Activated naive CD8-positive, alpha-beta T cell treated with anti-CD3 and anti-CD28 coated beads, Interleukin-2, amount 50 U/mL, for 24 hours (primary cell): Measurements from ENCODE around the gene TRIM9.
"Not testable (repeated sequence)": the region's sequence is repeated elsewhere in the genome, so short reads cannot be mapped to it uniquely, and the experiment has no call there.

Source experiments
- ATAC-seq: fragments of 150-1000 bp; cut with Tn5 transposase; one replicate; pipeline ENCODE4 v1.10.0; 2021
- DNase-seq: peaks from one replicate; pipeline ENCODE4 v3.0.0; 2021
- H3K27ac Mint-ChIP-seq: one replicate; pipeline ENCODE4 v1.8.0; 2021; ENCODE audit warnings: mild to moderate bottlenecking, mixed read lengths
- H3K27me3 Mint-ChIP-seq: one replicate; pipeline ENCODE4 v1.8.0; 2021; ENCODE audit warnings: mixed read lengths
- H3K36me3 Mint-ChIP-seq: one replicate; pipeline ENCODE4 v1.8.0; 2021; ENCODE audit warnings: low read depth, mixed read lengths
- H3K4me1 Mint-ChIP-seq: one replicate; pipeline ENCODE4 v1.8.0; 2021; ENCODE audit warnings: mixed read lengths
- H3K4me3 Mint-ChIP-seq: one replicate; pipeline ENCODE4 v1.8.0; 2021; ENCODE audit warnings: mild to moderate bottlenecking, moderate library complexity, mixed read lengths
- H3K9me3 Mint-ChIP-seq: one replicate; pipeline ENCODE4 v1.8.0; 2021; ENCODE audit warnings: mixed read lengths

The TRIM9 gene

GRCh38 chr14:50957296-50957695 lies 137.6 kb downstream of the TRIM9 start:
- no peak for ATAC-seq

DNA sequence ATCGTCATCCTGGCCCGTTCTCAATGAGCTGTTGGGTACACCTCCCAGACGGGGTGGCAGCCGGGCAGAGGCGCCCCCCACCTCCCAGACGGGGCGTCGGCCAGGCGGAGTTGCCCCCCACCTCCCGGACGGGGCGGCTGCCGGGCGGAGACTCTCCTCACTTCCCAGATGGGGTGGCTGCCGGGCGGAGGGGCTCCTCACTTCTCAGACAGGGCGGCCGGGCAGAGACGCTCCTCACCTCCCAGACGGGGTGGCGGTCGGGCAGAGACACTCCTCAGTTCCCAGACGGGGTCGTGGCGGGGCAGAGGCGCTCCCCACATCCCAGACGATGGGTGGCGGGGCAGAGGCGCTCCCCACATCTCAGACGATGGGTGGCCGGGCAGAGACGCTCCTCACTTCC lies 138.5 kb downstream of the TRIM9 start:
- not testable (repeated sequence) for ATAC-seq, H3K27ac Mint-ChIP-seq, DNase-seq, H3K9me3 Mint-ChIP-seq, H3K4me1 Mint-ChIP-seq, H3K4me3 Mint-ChIP-seq, H3K27me3 Mint-ChIP-seq, H3K36me3 Mint-ChIP-seq

More at GRCh38 chr14:50957296-50957695, 137.6 kb downstream of the TRIM9 start:
- Mint-ChIP-seq H3K27ac (no peak overlapping the region), H3K36me3 (no peaks in the 10 kb centered on the region), H3K9me3 (no peaks in the 10 kb centered on the region), H3K4me1 (peaks cover 7% of the 10 kb centered on the region), H3K27me3 (peaks cover 5% of the 10 kb centered on the region), H3K4me3 (no peak overlapping the region)
- DNase-seq = no peak

DNA sequence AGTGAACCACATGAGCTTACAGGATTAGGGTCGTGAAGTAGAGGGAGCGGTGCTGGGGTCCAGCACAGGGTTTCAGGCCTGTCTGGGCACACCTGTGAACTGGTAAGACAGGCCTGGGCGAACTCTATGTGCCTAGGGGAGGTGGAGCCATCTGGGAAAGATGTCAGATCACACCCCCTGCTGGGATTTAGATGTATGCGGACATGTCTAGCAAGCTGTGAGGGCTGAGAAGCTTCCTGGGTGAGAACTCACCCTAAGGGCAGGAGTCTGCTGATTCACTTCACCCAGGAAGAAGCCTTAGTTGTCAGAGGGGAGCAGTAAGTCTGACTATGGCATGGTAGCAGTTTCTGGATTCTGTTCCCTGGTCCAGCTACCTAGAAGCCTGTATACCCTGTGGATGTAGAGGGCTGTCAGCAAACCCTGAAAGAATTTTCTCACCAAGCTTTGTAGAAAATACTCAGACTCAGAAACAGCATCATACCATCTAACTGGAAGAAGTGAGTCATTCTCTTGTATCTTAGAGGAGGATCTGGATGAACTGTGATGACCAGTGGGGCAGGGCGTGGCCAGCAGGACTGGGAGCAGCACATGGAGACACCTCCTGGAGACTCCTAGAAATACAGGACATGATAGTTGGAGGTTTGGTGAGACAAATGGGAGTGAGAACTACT lies 139.4 kb downstream of the TRIM9 start:
- Mint-ChIP-seq H3K36me3 (no peaks in the 10 kb centered on the region), H3K27me3 (peaks cover 2% of the 10 kb centered on the region), H3K9me3 (no peaks in the 10 kb centered on the region), H3K4me3 (no peak overlapping the region), H3K27ac (peak overlapping the region; percentile 33), H3K4me1 (peaks cover 7% of the 10 kb centered on the region)
- DNase-seq (peak; percentile 43), ATAC-seq (peak; percentile 81)

- Mint-ChIP-seq H3K27ac (no peak overlapping the region), H3K4me1 (peaks cover 7% of the 10 kb centered on the region), H3K9me3 (no peaks in the 10 kb centered on the region), H3K36me3 (no peaks in the 10 kb centered on the region), H3K27me3 (peaks cover 2% of the 10 kb centered on the region), H3K4me3 (no peak overlapping the region)
- DNase-seq = no peak
- peak; percentile 49 for ATAC-seq
Measured at GRCh38 chr14:50954811-50955372, 140.0 kb downstream of the TRIM9 start.

DNA sequence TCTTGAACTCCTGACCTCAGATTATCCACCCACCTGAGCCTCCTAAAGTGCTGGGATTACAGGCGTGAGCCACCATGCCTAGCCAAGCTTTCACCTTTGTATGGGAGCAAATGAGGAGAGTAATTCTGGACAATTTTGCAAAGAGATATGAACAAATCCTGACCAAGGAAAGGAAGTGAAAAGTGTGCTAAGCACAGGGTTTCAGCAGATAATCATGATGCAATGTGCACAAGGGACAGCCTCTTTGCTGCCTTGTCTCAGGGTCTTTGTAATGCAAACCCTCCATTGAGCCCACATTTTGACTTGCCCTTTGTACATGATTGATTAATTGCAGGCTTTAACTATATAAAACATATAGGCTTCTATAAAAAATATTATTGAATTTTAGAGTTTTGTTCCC lies 141.4 kb downstream of the TRIM9 start:
- ATAC-seq (no peak), DNase-seq (no peak)
- Mint-ChIP-seq H3K4me3 (no peak overlapping the region), H3K9me3 (no peaks in the 10 kb centered on the region), H3K27me3 (peaks cover 2% of the 10 kb centered on the region), H3K36me3 (no peaks in the 10 kb centered on the region), H3K4me1 (peaks cover 7% of the 10 kb centered on the region), H3K27ac (no peak overlapping the region)

- ATAC-seq (no peak), DNase-seq (no peak)
- no peak overlapping the region for H3K27ac Mint-ChIP-seq
- peaks cover 2% of the 10 kb centered on the region for H3K27me3 Mint-ChIP-seq
- no peaks in the 10 kb centered on the region for H3K9me3 Mint-ChIP-seq
- peaks cover 7% of the 10 kb centered on the region for H3K4me1 Mint-ChIP-seq
- H3K4me3 Mint-ChIP-seq = no peak overlapping the region
- H3K36me3 Mint-ChIP-seq = no peaks in the 10 kb centered on the region
Measured at GRCh38 chr14:50951032-50951431, 143.9 kb downstream of the TRIM9 start.

GRCh38 chr14:50948205-50948604 lies 146.7 kb downstream of the TRIM9 start:
- DNase-seq (no peak), ATAC-seq (no peak)
- H3K27me3 Mint-ChIP-seq = peaks cover 11% of the 10 kb centered on the region
- H3K27ac Mint-ChIP-seq = no peak overlapping the region
- no peaks in the 10 kb centered on the region for H3K36me3 Mint-ChIP-seq
- H3K9me3 Mint-ChIP-seq = no peaks in the 10 kb centered on the region
- peaks cover 10% of the 10 kb centered on the region for H3K4me1 Mint-ChIP-seq
- H3K4me3 Mint-ChIP-seq = no peak overlapping the region

GRCh38 chr14:50947446-50947845 lies 147.5 kb downstream of the TRIM9 start:
- no peaks in the 10 kb centered on the region for H3K9me3 Mint-ChIP-seq
- H3K27ac Mint-ChIP-seq = no peak overlapping the region
- peaks cover 18% of the 10 kb centered on the region for H3K27me3 Mint-ChIP-seq
- peaks cover 10% of the 10 kb centered on the region for H3K4me1 Mint-ChIP-seq
- no peaks in the 10 kb centered on the region for H3K36me3 Mint-ChIP-seq
- ATAC-seq (no peak), DNase-seq (no peak)
- H3K4me3 Mint-ChIP-seq = no peak overlapping the region

- Mint-ChIP-seq H3K4me1 (peaks cover 10% of the 10 kb centered on the region), H3K27me3 (peaks cover 24% of the 10 kb centered on the region), H3K36me3 (no peaks in the 10 kb centered on the region), H3K27ac (no peak overlapping the region), H3K4me3 (no peak overlapping the region), H3K9me3 (no peaks in the 10 kb centered on the region)
- no peak for DNase-seq
- no peak for ATAC-seq
Measured at GRCh38 chr14:50946234-50946935, 148.5 kb downstream of the TRIM9 start.

- ATAC-seq (peak; percentile 75), DNase-seq (peak; percentile 11)
- H3K4me3 Mint-ChIP-seq = peak overlapping the region; percentile 80
- H3K4me1 Mint-ChIP-seq = peaks cover 10% of the 10 kb centered on the region
- H3K27ac Mint-ChIP-seq = peak overlapping the region; percentile 65
- H3K27me3 Mint-ChIP-seq = peaks cover 31% of the 10 kb centered on the region
- H3K9me3 Mint-ChIP-seq = no peaks in the 10 kb centered on the region
- H3K36me3 Mint-ChIP-seq = no peaks in the 10 kb centered on the region
Measured at GRCh38 chr14:50944647-50945413, 150.1 kb downstream of the TRIM9 start.

GRCh38 chr14:50943943-50944646 lies 150.8 kb downstream of the TRIM9 start, which contains the start of gene PYGL:
Gene PYGL (minus strand): TSS chr14:50944483. CDS start chr14:50944403, 80 bp downstream.
- DNase-seq (peak; percentile 40), ATAC-seq (peak; percentile 52)
- H3K4me1 Mint-ChIP-seq = peaks cover 10% of the 10 kb centered on the region
- peaks cover 35% of the 10 kb centered on the region for H3K27me3 Mint-ChIP-seq
- no peaks in the 10 kb centered on the region for H3K36me3 Mint-ChIP-seq
- H3K4me3 Mint-ChIP-seq = peak within 1 kb of the TSS; percentile 80
- peak within 1 kb of the TSS; percentile 65 for H3K27ac Mint-ChIP-seq
- no peaks in the 10 kb centered on the region for H3K9me3 Mint-ChIP-seq

GRCh38 chr14:50943261-50943942 lies 151.5 kb downstream of the TRIM9 start:
- ATAC-seq (no peak), DNase-seq (no peak)
- Mint-ChIP-seq H3K4me3 (peak overlapping the region; percentile 70), H3K27me3 (peaks cover 35% of the 10 kb centered on the region), H3K27ac (no peak overlapping the region), H3K4me1 (peaks cover 10% of the 10 kb centered on the region), H3K9me3 (no peaks in the 10 kb centered on the region), H3K36me3 (no peaks in the 10 kb centered on the region)

DNA sequence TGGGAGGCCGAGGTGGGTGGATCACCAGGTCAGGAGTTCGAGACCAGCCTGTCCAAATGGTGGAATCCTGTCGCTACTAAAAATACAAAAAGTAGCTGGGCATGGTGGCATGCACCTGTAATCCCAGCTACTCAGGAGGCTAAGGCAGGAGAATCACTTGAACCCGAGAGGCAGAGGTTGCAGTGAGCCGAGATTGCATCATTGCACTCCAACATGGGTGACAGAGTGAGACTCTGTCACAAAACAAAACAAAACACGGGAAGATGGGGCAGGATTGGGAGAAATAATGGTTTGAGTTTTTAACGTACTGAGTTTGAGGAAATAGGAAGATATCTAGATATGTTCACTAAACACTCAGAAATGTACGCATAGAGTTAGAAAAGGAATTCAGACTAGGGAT lies 153.3 kb downstream of the TRIM9 start:
- H3K27me3 Mint-ChIP-seq = peaks cover 35% of the 10 kb centered on the region
- ATAC-seq, H3K27ac Mint-ChIP-seq, H3K4me3 Mint-ChIP-seq, DNase-seq, H3K4me1 Mint-ChIP-seq, H3K36me3 Mint-ChIP-seq, H3K9me3 Mint-ChIP-seq: not testable (repeated sequence)
